ENCODE measurements around the gene TBL1X. TPM values are rescaled to one million over a fixed set of nuclear protein-coding genes. Genes with fewer than 3 reads are reported as not detected.

The TBL1X gene
- polyA plus RNA-seq, 1 donor (not counting 4 experiments of a cell fraction or from before 2014, with no cell fraction given) = 2.2 TPM

GRCh38 chrX:9467751-9468150, 2.9 kb downstream of the TBL1X start:
- no peaks in the 10 kb centered on the region for H3K79me2 ChIP-seq (ENCODE audit: control insufficient read depth, insufficient read depth, low read length)
- no peak overlapping the region for H3K4me3 ChIP-seq (ENCODE audit: control insufficient read depth in 2 of 3, extremely low read depth in 1 of 3, insufficient read depth in 2 of 3, low read depth in 1 of 3, low read length in 3 of 3)
- H3K9ac ChIP-seq (ENCODE audit: control insufficient read depth, extremely low read depth, insufficient read depth, low read length) = no peak overlapping the region

DNA sequence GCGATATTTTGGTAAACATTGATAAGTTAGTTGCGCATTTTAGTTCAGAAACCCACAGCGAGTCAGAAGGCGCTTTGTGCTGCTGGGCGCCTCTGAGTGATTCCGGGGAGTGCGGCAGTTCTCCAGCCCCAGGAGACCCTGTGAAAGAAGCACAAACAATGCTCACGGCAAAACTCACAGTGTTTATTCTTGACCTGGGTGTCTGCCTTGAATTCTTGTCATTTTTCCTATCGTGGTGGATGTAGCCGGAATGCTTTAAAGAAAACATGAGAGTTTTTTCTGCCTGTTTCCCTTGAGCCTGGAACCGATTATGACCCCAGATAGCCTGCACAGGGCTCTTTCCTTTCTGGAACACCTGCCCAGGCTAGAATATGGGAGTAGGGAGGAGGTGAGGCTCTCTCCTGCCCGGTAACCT, 6.7 kb downstream of the TBL1X start:
- no peaks in the 10 kb centered on the region for H3K79me2 ChIP-seq (ENCODE audit: control insufficient read depth, insufficient read depth, low read length)
- peaks cover 6% of the 10 kb centered on the region for H3K27me3 ChIP-seq (ENCODE audit: control insufficient read depth, extremely low read depth, insufficient read depth, low read length)
- H2AFZ ChIP-seq (ENCODE audit: control insufficient read depth, low read length) = no peak overlapping the region
- no peak overlapping the region for H3K4me2 ChIP-seq (ENCODE audit: control insufficient read depth, extremely low read depth, insufficient read depth, low read depth, low read length)
- no peak overlapping the region for H3K4me3 ChIP-seq (ENCODE audit: control insufficient read depth in 2 of 3, extremely low read depth in 1 of 3, insufficient read depth in 2 of 3, low read depth in 1 of 3, low read length in 3 of 3)
- no peak overlapping the region for H3K9ac ChIP-seq (ENCODE audit: control insufficient read depth, extremely low read depth, insufficient read depth, low read length)
- TF ChIP-seq EZH2 (IDR thresholded peaks at IDR 0.05; ENCODE audit: low read length) (no peak), CTCF (optimal IDR thresholded peaks at IDR 0.05 in 1 of 3, IDR thresholded peaks at IDR 0.05 in 1 of 3, conservative IDR thresholded peaks at IDR 0.05 in 1 of 3; ENCODE audit: extremely low read depth in 1 of 3, insufficient read depth in 2 of 3, low read length in 3 of 3) (no peak)
- H3K9me1 ChIP-seq (ENCODE audit: control insufficient read depth, extremely low read depth, insufficient read depth, low read length) = no peaks in the 10 kb centered on the region
- H3K9me3 ChIP-seq (ENCODE audit: control insufficient read depth, low read depth, low read length) = no peaks in the 10 kb centered on the region
- DNase-seq (ENCODE audit: low read depth, low spot score) (no peak), FAIRE-seq (no peak)
- H3K4me1 ChIP-seq (ENCODE audit: control insufficient read depth, extremely low read depth, insufficient read depth, low read length) = peaks cover 1% of the 10 kb centered on the region
- dilution Hi-C loops (cut with MboI; ENCODE audit: extremely low pct_ligation_motif_present, low sequenced_read_pairs) = no loop called here
- H3K36me3 ChIP-seq (ENCODE audit: control insufficient read depth in 2 of 2, extremely low read depth in 1 of 2, insufficient read depth in 2 of 2, low read length in 2 of 2) = no peaks in the 10 kb centered on the region
- H3K27ac ChIP-seq (ENCODE audit: control insufficient read depth, insufficient read depth, low read length) = no peak overlapping the region
- H4K20me1 ChIP-seq (ENCODE audit: control insufficient read depth, extremely low read depth, insufficient read depth, low read length) = no peaks in the 10 kb centered on the region

More at GRCh38 chrX:9467751-9468150, 2.9 kb downstream of the TBL1X start:
- peaks cover 15% of the 10 kb centered on the region for H3K27me3 ChIP-seq (ENCODE audit: control insufficient read depth, extremely low read depth, insufficient read depth, low read length)
- H2AFZ ChIP-seq (ENCODE audit: control insufficient read depth, low read length) = no peak overlapping the region
- no peaks in the 10 kb centered on the region for H3K9me1 ChIP-seq (ENCODE audit: control insufficient read depth, extremely low read depth, insufficient read depth, low read length)
- FAIRE-seq (no peak), DNase-seq (ENCODE audit: low read depth, low spot score) (no peak)
- H3K4me1 ChIP-seq (ENCODE audit: control insufficient read depth, extremely low read depth, insufficient read depth, low read length) = peaks cover 5% of the 10 kb centered on the region
- no peaks in the 10 kb centered on the region for H3K9me3 ChIP-seq (ENCODE audit: control insufficient read depth, low read depth, low read length)
- H4K20me1 ChIP-seq (ENCODE audit: control insufficient read depth, extremely low read depth, insufficient read depth, low read length) = no peaks in the 10 kb centered on the region
- H3K4me2 ChIP-seq (ENCODE audit: control insufficient read depth, extremely low read depth, insufficient read depth, low read depth, low read length) = no peak overlapping the region
- H3K36me3 ChIP-seq (ENCODE audit: control insufficient read depth in 2 of 2, extremely low read depth in 1 of 2, insufficient read depth in 2 of 2, low read length in 2 of 2) = no peaks in the 10 kb centered on the region
- no peak overlapping the region for H3K27ac ChIP-seq (ENCODE audit: control insufficient read depth, insufficient read depth, low read length)
- TF ChIP-seq EZH2 (IDR thresholded peaks at IDR 0.05; ENCODE audit: low read length) (no peak), CTCF (optimal IDR thresholded peaks at IDR 0.05 in 1 of 3, IDR thresholded peaks at IDR 0.05 in 1 of 3, conservative IDR thresholded peaks at IDR 0.05 in 1 of 3; ENCODE audit: extremely low read depth in 1 of 3, insufficient read depth in 2 of 3, low read length in 3 of 3) (no peak)
- dilution Hi-C loops (cut with MboI; ENCODE audit: extremely low pct_ligation_motif_present, low sequenced_read_pairs) = no loop called here

All from keratinocyte (primary cell).